Parathyroid adenoma (tissue), 2 donors: Measurements from ENCODE around the gene SEPTIN5.

Source experiments
- H2AFZ ChIP-seq: fragments of 300-600 bp; sonication (generic); one replicate; pipeline ENCODE4 v1.7.0; 2017; ENCODE audit warnings: antibody characterized with exemption, mild to moderate bottlenecking
- H3K27ac ChIP-seq: fragments of 300-600 bp; sonication (generic); one replicate; pipeline ENCODE4 v1.7.0; 2017
- H3K27me3 ChIP-seq: fragments of 300-600 bp; sonication (generic); one replicate; pipeline ENCODE4 v1.7.0; 2017; ENCODE audit warnings: low read length; ENCODE audit not compliant: control insufficient read depth, insufficient read depth
- H3K36me3 ChIP-seq: fragments of 300-600 bp; sonication (generic); one replicate; pipeline ENCODE4 v1.7.0; 2017; ENCODE audit warnings: low read length; ENCODE audit not compliant: control insufficient read depth, insufficient read depth
- H3K4me1 ChIP-seq: fragments of 300-600 bp; sonication (generic); one replicate; pipeline ENCODE4 v1.7.0; 2017; ENCODE audit warnings: control low read depth
- H3K4me2 ChIP-seq: fragments of 300-600 bp; sonication (generic); one replicate; pipeline ENCODE4 v1.7.0; 2017; ENCODE audit warnings: low read length
- H3K4me3 ChIP-seq: fragments of 300-600 bp; sonication (generic); one replicate; pipeline ENCODE4 v1.7.0; 2017; ENCODE audit warnings: low read depth, low read length
- H3K79me2 ChIP-seq: fragments of 300-600 bp; sonication (generic); one replicate; pipeline ENCODE4 v1.7.0; 2017; ENCODE audit warnings: control low read depth
- H3K9ac ChIP-seq: fragments of 300-600 bp; sonication (generic); one replicate; pipeline ENCODE4 v1.7.0; 2017; ENCODE audit warnings: mild to moderate bottlenecking
- H3K9me3 ChIP-seq: fragments of 300-600 bp; sonication (generic); one replicate; pipeline ENCODE4 v1.7.0; 2017; ENCODE audit warnings: low read length; ENCODE audit not compliant: control insufficient read depth
- TF ChIP-seq, protein P1 (sequence below): fragments of 300-600 bp; sonication (generic); IDR thresholded peaks from one replicate; pipeline ENCODE4 v1.7.0; 2017; ENCODE audit warnings: antibody characterized with exemption, mild to moderate bottlenecking
- donor health status: primary hyperparathyroidism.

SEPTIN5 gene

DNA sequence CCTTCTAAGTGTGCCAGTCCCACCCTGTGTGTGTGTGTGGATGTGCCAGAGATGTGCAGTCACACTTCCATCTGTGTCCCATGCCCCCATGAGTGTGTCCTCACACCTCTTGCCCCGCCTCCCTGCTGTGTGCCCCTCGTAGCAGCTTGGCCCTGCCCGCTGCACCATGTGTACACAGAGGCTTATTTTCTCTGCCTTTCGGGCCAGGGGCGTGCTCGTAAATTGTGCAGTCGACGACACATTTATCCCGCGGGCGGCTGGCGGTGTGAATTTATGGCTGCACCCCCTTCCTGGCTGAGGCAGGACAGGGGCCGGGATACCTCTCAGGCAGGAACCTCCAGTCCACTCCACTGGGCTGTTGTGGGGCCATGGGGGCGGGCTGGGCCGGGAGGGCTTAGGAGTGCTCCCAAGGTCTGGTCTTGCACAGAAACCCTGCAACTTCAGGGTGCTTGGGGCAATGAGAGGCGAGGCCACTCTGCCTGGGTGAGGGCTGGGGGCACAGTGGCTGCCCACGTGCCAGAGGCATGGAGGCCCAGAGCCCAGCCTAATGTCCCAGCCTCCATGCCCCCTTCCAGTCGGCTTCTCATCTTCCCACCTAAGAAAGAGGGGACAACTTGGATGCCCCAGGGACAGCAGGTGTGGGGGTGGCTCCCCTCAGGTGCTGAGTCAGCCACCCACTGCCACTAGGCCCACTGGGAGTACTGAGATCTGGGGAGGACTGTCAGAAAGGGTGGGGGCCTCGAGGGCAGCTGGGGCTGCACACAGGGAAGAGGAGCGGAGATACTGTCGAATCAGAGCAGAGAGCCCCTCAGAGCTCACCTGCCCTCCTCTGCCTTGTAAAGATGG is 21.6 kb downstream of the SEPTIN5 start:
- no peak overlapping the region for H2AFZ ChIP-seq

DNA sequence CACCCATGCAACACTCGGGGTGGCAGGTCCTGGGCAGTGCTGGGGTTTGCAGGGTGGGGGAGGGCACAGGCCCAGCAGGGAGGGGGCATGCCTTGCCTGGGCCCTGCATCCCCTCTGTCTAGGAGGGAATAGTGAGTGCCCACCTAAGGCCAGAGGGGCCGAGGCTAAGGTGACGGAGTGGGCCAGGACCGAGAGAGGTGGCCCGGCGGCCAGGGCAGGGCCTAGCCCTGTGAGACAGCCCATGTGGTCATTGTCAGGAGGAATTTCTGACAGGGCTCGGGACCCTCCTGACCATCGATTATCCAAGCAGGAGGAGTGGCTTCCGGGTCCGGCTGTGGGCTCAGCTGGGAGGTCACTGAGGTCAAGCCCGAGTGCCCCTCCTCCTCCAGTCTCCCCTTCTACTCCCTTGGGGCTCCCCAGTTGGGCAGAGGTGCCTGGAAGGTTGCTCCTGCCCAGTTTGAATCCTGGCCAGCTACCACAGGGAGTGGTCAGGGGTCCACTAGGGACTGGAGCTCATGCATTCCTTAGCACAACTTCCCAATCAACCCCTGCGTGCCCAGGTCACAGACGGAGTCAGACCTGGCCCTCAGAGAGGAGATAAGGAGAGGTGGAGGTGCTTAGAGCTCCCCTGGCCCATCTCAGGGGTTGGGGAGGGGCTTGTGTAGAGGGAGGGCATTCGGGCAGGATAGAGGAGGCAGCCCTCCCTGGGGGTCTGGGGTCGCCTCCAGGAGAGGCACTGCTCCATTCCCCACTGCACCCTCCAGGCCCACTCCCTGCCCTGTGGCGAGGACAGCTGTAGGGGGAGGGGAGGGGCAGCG is 23.8 kb downstream of the SEPTIN5 start:
- Histone ChIP-seq H3K4me2 (no peak overlapping the region), H3K9ac (no peak overlapping the region), H3K27me3 (no peaks in the 10 kb centered on the region), H3K27ac (no peak overlapping the region), H3K4me3 (no peak overlapping the region), H3K4me1 (no peaks in the 10 kb centered on the region), H2AFZ (no peak overlapping the region), H3K79me2 (no peaks in the 10 kb centered on the region), H3K36me3 (no peaks in the 10 kb centered on the region), H3K9me3 (no peaks in the 10 kb centered on the region)
- TF ChIP-seq, protein P1, sequence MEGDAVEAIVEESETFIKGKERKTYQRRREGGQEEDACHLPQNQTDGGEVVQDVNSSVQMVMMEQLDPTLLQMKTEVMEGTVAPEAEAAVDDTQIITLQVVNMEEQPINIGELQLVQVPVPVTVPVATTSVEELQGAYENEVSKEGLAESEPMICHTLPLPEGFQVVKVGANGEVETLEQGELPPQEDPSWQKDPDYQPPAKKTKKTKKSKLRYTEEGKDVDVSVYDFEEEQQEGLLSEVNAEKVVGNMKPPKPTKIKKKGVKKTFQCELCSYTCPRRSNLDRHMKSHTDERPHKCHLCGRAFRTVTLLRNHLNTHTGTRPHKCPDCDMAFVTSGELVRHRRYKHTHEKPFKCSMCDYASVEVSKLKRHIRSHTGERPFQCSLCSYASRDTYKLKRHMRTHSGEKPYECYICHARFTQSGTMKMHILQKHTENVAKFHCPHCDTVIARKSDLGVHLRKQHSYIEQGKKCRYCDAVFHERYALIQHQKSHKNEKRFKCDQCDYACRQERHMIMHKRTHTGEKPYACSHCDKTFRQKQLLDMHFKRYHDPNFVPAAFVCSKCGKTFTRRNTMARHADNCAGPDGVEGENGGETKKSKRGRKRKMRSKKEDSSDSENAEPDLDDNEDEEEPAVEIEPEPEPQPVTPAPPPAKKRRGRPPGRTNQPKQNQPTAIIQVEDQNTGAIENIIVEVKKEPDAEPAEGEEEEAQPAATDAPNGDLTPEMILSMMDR, result no peak

More for the DNA sequence above, 21.6 kb downstream of the SEPTIN5 start:
- H3K79me2 ChIP-seq, result no peaks in the 10 kb centered on the region
- H3K9ac ChIP-seq, result no peak overlapping the region
- no peak overlapping the region for H3K4me3 ChIP-seq
- no peak overlapping the region for H3K27ac ChIP-seq
- no peaks in the 10 kb centered on the region for H3K27me3 ChIP-seq
- H3K4me2 ChIP-seq, result no peak overlapping the region
- TF ChIP-seq, protein P1, result no peak
- no peaks in the 10 kb centered on the region for H3K36me3 ChIP-seq
- no peaks in the 10 kb centered on the region for H3K9me3 ChIP-seq
- H3K4me1 ChIP-seq, result no peaks in the 10 kb centered on the region

DNA sequence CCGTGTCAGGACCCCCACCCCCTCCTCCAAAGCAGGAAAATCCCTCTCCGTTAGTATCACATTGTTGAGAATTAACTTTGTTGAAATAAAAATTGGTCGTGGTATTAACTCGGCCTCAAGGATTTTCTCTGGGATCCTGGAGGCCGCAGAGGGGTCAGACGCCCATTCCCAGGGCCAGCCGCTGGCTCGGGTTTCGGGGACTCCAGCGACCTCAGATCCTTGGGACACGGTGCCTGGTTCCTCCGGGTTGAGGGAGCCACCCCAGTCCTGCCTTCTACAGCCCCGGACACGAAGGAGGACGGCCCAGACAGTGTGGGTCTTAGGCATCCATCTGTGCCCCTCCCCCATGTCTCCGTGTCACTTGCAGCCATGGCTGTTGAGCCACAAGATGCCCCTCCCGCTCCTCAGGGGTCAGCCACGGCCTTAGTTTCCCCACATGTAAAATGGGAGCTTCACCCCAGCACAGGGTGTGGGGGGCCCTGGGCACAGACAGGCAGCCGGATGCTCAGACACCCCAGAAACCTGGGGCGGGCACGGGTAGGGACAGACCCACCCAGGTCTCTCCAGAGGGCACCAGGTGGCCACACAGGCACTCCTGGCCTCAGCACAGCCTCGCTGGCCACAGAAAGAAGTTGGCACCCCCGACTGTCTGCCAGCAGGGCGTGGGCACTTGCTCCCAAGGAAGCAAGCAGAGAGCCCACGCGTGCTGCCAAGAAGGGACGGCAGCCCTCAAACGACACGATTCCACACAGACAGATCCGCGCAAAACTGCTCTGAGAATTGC is 24.6 kb downstream of the SEPTIN5 start:
- no peaks in the 10 kb centered on the region for H3K9me3 ChIP-seq
- H3K36me3 ChIP-seq, result no peaks in the 10 kb centered on the region
- TF ChIP-seq, protein P1, result no peak
- no peaks in the 10 kb centered on the region for H3K4me1 ChIP-seq
- H2AFZ ChIP-seq, result no peak overlapping the region
- H3K27me3 ChIP-seq, result no peaks in the 10 kb centered on the region
- no peak overlapping the region for H3K4me3 ChIP-seq
- no peaks in the 10 kb centered on the region for H3K79me2 ChIP-seq
- no peak overlapping the region for H3K9ac ChIP-seq
- no peak overlapping the region for H3K4me2 ChIP-seq
- H3K27ac ChIP-seq, result no peak overlapping the region

DNA sequence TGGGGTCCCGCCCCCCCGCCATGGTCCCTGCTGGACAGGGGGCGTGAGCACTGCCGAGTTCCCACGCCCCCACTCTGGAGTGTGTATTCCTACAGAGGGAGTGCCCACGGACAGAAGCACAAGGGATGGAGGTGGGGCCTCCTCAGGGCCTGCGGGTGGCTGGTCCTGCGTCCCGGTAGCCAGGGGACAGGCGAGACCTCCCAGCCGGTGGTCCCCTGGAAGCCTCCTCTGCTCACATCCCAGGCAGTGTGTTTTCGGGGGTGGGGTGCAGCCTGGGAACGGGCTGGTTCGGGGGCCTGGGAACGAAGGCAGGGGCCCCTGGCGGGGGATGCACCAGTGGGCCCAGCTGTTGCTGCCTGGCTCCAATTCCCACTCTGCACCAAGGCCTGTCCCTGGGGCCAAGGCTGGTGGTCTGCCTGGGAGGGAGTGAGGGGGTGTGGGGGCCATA is 25.2 kb downstream of the SEPTIN5 start:
- Histone ChIP-seq H3K79me2 (no peaks in the 10 kb centered on the region), H3K36me3 (no peaks in the 10 kb centered on the region), H3K27ac (no peak overlapping the region), H3K27me3 (no peaks in the 10 kb centered on the region), H3K9me3 (no peaks in the 10 kb centered on the region), H2AFZ (no peak overlapping the region), H3K9ac (no peak overlapping the region), H3K4me2 (no peak overlapping the region), H3K4me1 (no peaks in the 10 kb centered on the region), H3K4me3 (no peak overlapping the region)
- TF ChIP-seq, protein P1, result no peak
